RWPE2 (cell line): Measurements from ENCODE around the gene DRC7.

ENCODE experiments used
- ATAC-seq: fragments of 200-7000 bp; cut with Tn5 transposase; 3 replicates; pipeline ENCODE4 v1.9.1; 2021; ENCODE audit warnings: low read depth
- DNase-seq: peaks from one replicate; pipeline ENCODE4 v3.0.0-alpha.2; 2020; ENCODE audit warnings: low spot score
- H3K27ac ChIP-seq: fragments of 450-650 bp; 2 replicates; pipeline ENCODE4 v1.5.1; 2017; ENCODE audit warnings: mild to moderate bottlenecking; ENCODE audit not compliant: poor library complexity, severe bottlenecking
- H3K27me3 ChIP-seq: fragments of 250-450 bp; sonication (Bioruptor Pico); 2 replicates; pipeline ENCODE4 v1.5.1; 2021; ENCODE audit warnings: mild to moderate bottlenecking, moderate library complexity; ENCODE audit not compliant: insufficient read depth, poor library complexity, severe bottlenecking
- H3K36me3 ChIP-seq: fragments of 250-450 bp; sonication (Bioruptor Pico); 2 replicates; pipeline ENCODE4 v1.5.1; 2020; ENCODE audit warnings: low read depth, mild to moderate bottlenecking, moderate library complexity
- H3K4me1 ChIP-seq: fragments of 250-450 bp; sonication (Bioruptor Pico); 2 replicates; pipeline ENCODE4 v1.5.1; 2021; ENCODE audit warnings: mild to moderate bottlenecking, moderate library complexity; ENCODE audit not compliant: insufficient read depth, poor library complexity, severe bottlenecking
- H3K4me3 ChIP-seq: fragments of 250-450 bp; sonication (Bioruptor Pico); 2 replicates; pipeline ENCODE4 v1.5.1; 2021; ENCODE audit warnings: mild to moderate bottlenecking, moderate library complexity; ENCODE audit not compliant: severe bottlenecking
- H3K9me3 ChIP-seq: fragments of 250-450 bp; sonication (Bioruptor Pico); 2 replicates; pipeline ENCODE4 v1.5.1; 2021; ENCODE audit warnings: mild to moderate bottlenecking, moderate library complexity; ENCODE audit not compliant: severe bottlenecking
- CTCF ChIP-seq: fragments of 450-650 bp; IDR thresholded peaks from one replicate; pipeline ENCODE4 v1.5.1; 2017; ENCODE audit warnings: mild to moderate bottlenecking, moderate library complexity; ENCODE audit not compliant: poor library complexity, severe bottlenecking

DRC7 gene

GRCh38 chr16:57749856-57750452 lies 55.3 kb downstream of the DRC7 start:
- ATAC-seq = no peak
- Histone ChIP-seq H3K4me3 (no peak overlapping the region), H3K27ac (no peak overlapping the region), H3K4me1 (no peaks in the 10 kb centered on the region), H3K36me3 (no peaks in the 10 kb centered on the region), H3K27me3 (no peaks in the 10 kb centered on the region), H3K9me3 (no peaks in the 10 kb centered on the region)
- no peak for DNase-seq
- TF ChIP-seq CTCF = no peak

GRCh38 chr16:57750796-57751538 lies 56.4 kb downstream of the DRC7 start:
- ATAC-seq = no peak
- Histone ChIP-seq H3K4me3 (no peak overlapping the region), H3K36me3 (peaks cover 1% of the 10 kb centered on the region; the same call in 1 of the 2 replicates), H3K27me3 (no peaks in the 10 kb centered on the region), H3K27ac (no peak overlapping the region), H3K4me1 (no peaks in the 10 kb centered on the region), H3K9me3 (no peaks in the 10 kb centered on the region)
- TF ChIP-seq CTCF = no peak
- no peak for DNase-seq

- peaks cover 6% of the 10 kb centered on the region; the same call in 1 of the 2 replicates for H3K36me3 ChIP-seq
- no peaks in the 10 kb centered on the region for H3K27me3 ChIP-seq
- no peak for DNase-seq
- no peak overlapping the region for H3K27ac ChIP-seq
- no peak for ATAC-seq
- H3K9me3 ChIP-seq = no peaks in the 10 kb centered on the region
- H3K4me1 ChIP-seq = no peaks in the 10 kb centered on the region
- TF ChIP-seq CTCF = no peak
- no peak overlapping the region for H3K4me3 ChIP-seq
Observed at GRCh38 chr16:57751539-57752202, 57.1 kb downstream of the DRC7 start.

- no peak overlapping the region for H3K4me3 ChIP-seq
- H3K36me3 ChIP-seq = peaks cover 6% of the 10 kb centered on the region; the same call in 1 of the 2 replicates
- H3K4me1 ChIP-seq = no peaks in the 10 kb centered on the region
- no peak for ATAC-seq
- H3K27ac ChIP-seq = no peak overlapping the region
- no peak for TF ChIP-seq CTCF
- no peaks in the 10 kb centered on the region for H3K9me3 ChIP-seq
- no peaks in the 10 kb centered on the region for H3K27me3 ChIP-seq
- no peak for DNase-seq
Observed at GRCh38 chr16:57752203-57752580, 57.6 kb downstream of the DRC7 start.
